8988T (cell line): Measurements from ENCODE around the gene RMC1.
"Not testable (repeated sequence)": the region's sequence is repeated elsewhere in the genome, so short reads cannot be mapped to it uniquely, and the experiment has no call there.

Experiments
- DNase-seq: peaks from one replicate; pipeline ENCODE4 v3.0.0; 2011

Gene RMC1

GRCh38 chr18:23536204-23536603, 32.9 kb downstream of the RMC1 start:
- no peak for DNase-seq

GRCh38 chr18:23537274-23537673, 34.0 kb downstream of the RMC1 start:
- no peak for DNase-seq

- no peak for DNase-seq
Observed at GRCh38 chr18:23538001-23538400, 34.7 kb downstream of the RMC1 start.

DNA sequence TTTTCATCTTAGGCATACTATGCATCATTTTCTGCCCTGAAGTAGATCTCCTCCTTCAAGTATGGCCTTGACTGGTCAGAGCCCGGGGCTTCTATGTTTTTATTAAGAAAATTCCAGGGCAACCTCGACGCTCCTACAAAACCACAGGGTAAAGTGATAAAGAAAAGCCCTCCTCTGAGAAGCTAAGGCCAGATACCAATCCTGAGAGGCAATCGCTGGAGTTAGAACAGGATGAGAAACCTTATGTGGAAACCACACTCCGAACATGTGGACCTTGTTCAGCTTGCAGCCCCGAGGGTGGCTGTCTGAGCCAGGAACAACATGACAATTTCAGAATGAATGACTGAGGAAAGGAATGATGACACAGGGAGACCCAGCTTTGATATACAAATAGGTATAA, 35.6 kb downstream of the RMC1 start:
- DNase-seq, result no peak

DNA sequence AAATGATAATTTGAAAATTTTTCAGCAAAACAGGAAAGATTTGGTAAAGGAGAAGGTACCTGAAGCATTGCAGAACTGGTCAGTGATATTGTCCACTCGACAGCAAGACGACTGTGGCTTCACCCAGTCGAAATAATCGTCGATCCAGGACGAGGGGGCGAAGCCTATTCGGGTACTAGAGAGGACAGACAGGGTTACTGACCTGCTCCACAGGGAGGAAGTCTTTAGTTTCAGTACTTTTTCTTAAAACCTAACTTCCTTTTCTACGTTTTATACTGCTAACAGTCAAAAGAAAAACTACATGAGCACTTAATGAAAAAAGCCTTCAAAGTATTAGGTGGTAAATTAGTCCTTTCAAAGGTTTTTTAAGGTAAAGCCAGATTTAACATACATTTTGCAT, 36.0 kb downstream of the RMC1 start:
- DNase-seq, result no peak

- DNase-seq, result no peak
Observed at GRCh38 chr18:23539911-23540525, 36.7 kb downstream of the RMC1 start.

- DNase-seq, result no peak
Observed at GRCh38 chr18:23540867-23541266, 37.6 kb downstream of the RMC1 start.

DNA sequence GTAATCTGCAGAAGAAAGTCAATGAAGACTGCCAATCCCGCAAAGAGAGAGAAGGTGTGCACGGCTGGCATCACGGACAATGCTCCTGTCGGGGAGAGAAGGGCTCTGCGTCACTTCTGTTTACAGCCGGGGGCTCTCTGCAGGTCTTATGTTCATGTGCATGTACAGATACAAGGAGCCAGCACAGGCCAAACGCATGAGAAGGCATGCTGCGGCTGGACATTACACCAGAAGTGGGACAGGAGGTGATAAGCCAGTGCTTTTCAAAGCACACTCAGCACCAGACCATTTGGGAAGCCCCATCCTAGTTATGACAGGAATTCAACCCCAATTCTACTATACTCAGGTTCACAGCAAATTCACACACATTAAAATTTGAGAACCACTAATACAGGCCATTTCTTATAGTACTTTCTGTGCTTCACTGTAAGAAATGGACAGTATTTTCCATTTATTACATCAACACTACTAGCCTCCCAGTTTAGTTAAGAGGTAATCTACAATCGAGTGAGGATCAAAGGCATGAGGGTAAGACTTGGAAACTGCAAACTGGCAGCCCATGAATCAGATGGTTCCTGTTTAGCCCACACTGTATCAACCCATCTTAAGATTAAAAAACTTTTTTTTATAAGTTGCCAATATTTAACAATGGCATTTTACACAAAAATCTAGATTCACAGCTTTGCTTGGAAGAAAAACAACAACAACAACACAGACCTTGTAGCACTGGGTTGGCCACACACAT, 38.2 kb downstream of the RMC1 start:
- no peak for DNase-seq

DNA sequence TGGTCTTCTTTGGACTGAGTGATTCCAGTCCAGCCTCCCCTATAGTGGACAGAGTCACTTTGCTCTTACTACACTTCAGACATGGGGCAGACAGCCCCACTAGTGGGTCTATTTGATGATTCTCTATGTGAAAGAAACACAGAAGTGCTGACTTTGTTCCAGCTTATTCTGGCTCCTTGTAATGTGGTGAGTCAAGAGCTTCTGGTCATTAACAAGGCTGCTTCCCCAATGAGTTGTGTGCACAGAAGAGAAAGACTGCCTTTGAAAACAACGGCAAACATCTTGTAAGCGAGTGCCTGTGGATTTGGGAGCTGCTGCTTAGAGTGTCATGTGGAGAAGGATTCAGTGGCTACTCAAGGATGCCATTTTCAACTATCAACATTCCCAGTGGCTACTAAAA, 39.1 kb downstream of the RMC1 start:
- no peak for DNase-seq

GRCh38 chr18:23545247-23545789, 42.0 kb downstream of the RMC1 start:
- DNase-seq, result no peak

DNA sequence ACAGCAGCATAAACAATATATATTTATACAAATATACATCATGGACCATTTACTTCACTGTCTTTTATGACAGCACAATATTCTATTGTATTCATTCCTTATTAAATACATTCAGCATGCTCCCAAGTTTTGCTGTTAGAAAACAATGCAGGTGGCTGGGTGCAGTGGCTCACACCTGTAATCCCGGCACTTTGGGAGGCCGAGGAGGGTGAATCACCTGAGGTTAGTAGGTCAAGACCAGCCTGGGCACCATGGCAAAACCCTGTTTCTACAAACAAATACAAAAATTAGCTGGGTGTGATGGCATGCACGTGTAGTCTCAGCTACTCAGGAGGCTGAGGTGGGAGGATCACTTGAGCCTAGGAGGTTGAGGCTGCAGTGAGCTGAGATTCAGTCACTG, 44.0 kb downstream of the RMC1 start:
- DNase-seq, result no peak

GRCh38 chr18:23547846-23548245, 44.5 kb downstream of the RMC1 start:
- no peak for DNase-seq

DNA sequence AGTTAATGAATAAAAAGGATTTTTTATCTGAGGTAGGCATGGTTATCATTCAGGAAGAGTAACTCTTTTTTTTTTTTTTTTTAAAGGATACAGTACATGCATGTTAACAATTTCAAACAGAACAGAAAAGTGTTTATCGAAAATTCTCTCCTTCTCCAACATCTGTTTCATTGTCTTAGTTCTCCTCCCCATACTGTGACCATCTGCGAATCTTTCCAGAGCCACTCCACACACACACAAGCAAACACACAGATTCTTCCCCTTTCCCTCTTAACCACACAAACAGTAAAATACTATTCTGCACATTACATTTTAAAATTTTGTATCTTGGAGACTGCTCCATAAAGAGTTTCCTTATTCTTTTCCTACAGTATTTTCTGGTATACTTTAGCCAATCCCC, 45.0 kb downstream of the RMC1 start:
- no peak for DNase-seq

- no peak for DNase-seq
Observed at GRCh38 chr18:23548719-23549118, 45.4 kb downstream of the RMC1 start.

DNA sequence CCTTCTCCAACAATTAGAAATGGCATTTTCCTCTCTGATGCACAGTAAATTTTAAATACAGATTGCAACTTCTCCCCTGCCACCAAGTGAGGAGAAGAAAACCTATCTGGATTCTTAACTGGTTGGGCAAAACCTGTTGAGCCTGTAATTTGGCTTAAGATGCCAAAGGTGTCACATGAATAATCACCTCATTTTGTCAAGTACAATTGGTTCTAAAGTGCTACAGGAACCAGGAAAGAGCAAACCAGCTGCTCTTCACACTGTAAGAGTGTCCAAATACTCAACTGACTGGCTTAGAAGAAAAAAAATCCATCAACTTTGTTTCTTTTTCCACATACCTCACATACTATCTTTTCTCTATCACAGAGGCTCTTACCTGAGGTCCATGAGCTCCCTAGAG, 47.6 kb downstream of the RMC1 start:
- DNase-seq, result no peak

DNA sequence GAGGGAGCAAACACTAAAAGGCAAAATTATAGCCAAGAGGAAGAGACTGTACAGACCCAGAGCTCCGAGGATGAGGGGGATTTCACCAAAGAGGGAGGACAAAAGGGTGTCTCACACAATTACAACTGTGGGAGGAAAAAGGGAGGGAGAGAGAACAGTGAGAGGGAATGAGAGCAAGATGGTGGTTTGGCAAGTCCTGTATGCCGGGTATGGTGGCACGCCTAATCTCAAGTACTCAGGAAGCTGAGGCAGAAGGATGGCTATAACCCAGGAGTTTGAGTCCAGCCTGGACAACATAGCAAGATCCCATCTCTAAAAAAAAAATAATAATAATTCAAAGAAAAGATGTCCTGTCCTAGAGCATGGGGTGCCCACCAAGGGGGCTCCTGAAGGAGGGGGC, 48.7 kb downstream of the RMC1 start:
- DNase-seq, result no peak

GRCh38 chr18:23552505-23552904, 49.2 kb downstream of the RMC1 start:
- DNase-seq, result no peak

DNA sequence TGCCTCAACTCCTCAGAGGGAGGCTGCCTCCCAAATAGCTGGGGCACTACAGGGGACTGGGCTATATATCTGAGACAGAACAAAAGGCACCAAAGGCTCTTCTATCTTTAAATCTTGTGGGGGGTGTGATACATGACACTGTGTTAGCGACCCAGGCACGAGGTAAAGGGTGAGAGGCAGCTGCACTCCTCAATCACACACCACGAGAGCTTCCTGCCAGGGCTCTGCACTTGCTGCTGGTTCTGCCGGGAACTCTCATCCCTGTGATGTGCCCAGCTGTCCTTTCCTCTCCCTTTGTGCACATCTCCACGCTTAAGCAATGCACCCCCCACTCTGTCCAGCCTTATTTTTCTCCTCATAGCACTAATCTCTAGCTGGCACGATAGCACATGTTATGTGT, 50.6 kb downstream of the RMC1 start:
- DNase-seq, result no peak

DNA sequence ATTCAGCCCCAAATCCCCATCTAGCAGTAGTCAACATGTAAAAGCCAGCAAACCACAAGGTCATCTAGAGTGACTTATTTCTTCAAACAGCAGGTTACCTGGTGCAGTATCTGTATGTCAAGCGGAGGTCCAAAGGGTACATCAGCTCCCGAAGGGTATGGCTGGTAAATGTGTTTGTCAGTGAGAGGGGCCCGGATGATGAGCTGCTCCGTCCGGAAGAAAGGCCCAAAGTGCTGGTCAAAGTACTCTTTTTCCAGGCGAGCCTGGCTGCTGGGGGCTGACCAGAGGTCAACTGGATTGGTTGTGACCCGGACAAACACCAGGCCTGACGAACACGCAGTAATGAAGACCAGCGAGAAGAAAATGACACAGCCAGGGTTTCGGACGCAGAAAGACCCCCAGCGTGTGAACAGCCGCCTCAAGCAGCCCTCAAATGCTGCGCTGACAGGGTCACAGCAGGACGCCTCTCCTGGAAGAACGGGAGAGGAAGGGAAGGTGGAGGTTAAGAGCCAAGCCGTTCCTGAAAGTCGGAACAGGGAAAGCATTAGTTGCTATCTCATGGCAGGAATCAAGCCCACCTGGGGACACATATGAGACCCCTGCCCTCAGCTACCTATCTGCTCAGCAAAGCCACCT, 53.0 kb downstream of the RMC1 start:
- no peak for DNase-seq

GRCh38 chr18:23557511-23557910, 54.2 kb downstream of the RMC1 start:
- DNase-seq, result not testable (repeated sequence)

- DNase-seq, result no peak
Observed at GRCh38 chr18:23560186-23560585, 56.9 kb downstream of the RMC1 start.

DNA sequence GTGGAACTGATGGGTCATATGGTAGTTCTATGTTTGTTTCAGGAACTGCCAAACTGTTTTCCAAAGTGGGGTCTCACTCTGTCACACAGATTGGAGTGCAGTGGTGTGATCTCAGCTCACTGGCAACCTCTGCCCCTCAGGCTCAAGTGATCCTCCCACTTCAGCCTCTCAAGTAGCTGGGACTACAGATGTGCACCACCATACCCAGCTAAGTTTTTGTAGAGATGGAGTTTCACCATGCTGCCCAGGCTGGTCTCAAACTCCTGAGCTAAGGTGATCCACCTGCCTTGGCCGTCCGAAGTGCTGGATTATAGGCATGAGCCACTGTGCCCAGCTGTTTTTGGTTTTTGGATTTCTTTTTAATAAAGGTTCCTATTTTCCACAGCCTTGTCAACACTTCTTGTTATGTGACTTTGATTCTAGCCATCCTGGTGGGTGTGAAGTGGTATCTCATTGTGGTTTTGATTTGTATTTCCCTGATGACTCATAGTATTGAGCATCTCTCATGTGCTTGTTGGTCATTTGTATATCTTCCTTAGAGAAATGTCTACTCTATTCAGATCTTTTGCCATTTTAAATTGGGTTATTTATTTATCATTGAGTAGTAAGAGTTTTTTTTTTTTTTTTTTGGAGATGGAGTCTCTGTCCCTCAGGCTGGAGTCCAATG, 60.2 kb downstream of the RMC1 start:
- DNase-seq, result no peak

- no peak for DNase-seq
Observed at GRCh38 chr18:23565916-23566547, 62.7 kb downstream of the RMC1 start.
